Globus pallidus (tissue), 1 donor: ENCODE measurements around the gene DSE.

Source experiments
- DNase-seq: peaks from one replicate; pipeline ENCODE4 v3.0.0-alpha.2; 2015; ENCODE audit warnings: low spot score

DSE gene

DNA sequence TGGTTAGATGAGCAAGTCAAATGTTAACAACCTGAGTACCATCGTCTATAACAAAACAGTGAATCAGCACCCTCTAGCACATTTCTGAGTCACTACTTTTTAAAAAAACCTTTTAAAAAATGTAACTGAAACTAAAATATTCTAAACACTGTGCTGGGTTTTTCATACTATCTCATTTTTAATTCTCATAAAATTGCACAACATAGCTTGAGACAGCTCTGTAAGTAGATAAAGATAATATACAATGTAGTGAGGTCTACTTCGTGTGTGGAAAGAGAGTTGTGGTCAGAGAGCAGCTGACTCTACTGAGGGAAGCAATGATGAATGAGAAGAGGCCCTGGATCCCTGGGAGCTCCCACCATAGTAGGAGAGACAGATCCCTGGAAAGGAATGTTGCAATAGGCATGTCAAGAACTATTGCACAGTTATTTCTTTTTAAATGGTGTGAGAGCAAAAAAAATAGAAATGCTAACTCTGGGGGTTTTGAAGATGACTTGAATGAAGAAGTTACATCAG is 76.8 kb downstream of the DSE start:
- DNase-seq: no peak

GRCh38 chr6:116449565-116449964 is 78.8 kb downstream of the DSE start:
- DNase-seq: no peak

DNA sequence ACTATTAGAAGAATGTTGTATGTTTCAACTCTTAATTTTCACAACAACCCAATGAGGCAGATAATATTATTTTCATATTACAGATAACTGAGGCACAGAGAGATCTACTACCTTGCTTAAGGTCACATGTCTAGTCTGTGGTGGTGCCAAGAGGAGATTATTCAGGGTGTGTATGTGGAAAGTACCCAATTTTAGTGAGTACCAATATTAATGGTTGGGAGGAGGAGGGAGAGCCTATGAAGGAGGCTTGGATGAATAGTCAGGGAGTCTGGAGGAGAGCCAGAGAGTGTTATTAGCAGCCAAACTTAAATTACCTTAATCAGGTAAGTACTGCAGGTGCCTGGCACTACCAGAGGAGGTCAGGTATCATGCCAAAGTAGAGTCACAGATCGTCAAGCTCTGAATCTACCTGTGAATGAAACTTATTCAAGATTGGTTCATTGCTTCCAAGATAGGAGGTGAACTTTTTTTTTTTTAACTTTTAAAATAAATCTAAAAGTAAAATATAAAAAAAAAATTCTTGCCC is 79.5 kb downstream of the DSE start:
- no peak for DNase-seq

DNA sequence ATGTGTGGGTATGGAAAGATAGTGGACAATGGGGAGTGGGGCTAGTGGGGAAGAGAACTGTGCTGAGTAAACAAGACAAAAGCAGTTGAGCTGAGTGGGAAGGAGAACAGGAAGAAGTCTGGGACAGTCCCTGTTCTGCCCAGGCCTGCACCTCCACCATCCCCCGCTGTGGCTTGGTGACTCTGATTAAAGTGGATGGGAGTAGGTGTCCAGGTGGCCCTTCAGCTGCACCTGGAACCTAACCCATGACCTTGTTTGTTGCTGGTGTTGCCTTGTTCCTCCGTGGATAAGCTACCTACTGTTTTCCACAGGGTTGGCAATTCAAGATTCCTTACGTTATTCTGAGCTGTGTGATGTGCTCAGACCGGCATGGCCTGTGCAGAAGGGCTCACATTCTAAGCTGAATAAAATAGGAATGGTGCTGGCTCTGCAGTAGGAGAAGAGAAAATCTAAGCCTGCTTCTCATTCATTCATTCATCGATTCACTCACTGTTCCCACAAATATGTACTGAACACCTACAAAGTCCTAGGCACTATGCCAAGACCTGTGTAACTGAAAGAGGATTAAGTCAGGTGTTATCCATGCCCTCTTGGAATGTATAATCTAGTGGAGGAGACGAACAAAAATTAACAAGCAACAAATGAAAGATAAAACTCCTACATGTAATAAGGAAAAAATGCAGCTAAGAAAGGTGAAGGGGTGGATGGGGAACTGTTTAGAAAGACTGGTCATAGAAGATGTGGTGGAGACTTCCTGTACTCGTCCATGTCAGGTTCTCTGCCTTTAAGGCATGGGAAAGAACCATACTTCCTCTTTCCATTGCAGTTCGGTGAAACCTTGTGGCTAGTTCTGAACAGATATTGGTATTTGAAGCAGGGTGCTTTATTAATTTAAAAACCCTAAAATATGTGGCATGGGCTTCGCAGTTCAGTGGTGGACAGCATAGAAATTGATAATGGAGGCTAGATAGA is 80.3 kb downstream of the DSE start:
- DNase-seq: no peak

- no peak for DNase-seq
These were observed 81.2 kb downstream of the DSE start for GRCh38 chr6:116451916-116452315.

DNA sequence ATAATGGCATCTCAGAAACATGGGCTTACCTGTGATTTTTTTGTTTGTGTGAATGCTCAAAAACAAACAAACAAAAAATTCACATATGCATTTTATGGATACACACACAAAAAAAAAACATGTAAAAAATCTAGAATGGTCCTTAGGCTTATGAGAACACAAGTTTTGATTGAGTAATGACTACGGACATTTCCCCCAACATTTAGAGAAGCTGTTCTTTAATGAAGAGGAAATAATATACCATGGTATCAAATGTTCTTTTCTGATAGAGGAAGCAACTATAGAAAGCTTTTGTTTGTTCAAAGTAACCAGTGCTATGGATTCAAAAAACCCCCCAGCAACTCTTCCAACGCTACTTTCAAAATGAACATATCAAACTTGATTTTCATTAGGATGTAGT is 81.8 kb downstream of the DSE start:
- no peak for DNase-seq

GRCh38 chr6:116456106-116456505 is 85.4 kb downstream of the DSE start:
- no peak for DNase-seq

DNA sequence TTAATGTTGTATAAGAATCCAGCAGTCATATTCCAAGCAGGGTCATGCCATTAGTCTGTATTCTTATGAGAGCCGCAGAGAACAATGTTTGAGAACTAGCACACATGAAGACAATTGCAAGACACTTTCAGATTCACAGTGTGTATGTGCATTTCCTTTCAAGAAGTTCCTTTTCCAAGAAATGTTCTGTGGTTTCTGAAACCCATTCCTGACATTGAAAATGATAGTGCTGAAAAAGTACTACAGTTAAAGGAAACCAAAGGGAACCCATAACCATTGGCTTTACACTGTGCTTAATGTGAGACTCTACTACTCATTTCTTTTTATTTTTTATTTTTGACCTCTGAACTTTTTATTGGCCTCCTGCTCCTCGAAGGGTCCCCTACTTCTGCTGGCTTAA is 86.2 kb downstream of the DSE start:
- no peak for DNase-seq

- no peak for DNase-seq
These were observed 87.5 kb downstream of the DSE start for GRCh38 chr6:116458264-116458663.

DNA sequence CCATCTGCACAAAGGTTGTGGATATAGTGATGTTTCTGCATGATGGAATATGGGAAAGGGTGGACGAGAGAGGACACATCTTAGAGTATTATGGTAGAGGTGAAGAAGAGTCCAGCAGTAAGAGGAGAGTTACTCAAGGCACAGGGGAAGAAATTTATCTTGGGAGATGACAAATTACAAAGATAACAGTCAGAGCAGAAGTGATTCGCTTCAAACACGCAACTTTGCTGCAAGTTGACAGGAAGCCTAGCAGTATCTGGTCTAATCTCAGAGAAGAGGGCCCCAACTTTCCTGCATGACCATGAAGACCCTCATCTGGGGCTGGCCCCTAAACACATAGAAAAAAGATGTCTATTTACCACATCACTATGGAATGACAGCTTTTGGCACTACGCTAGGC is 89.2 kb downstream of the DSE start:
- no peak for DNase-seq

- DNase-seq: no peak
These were observed 90.7 kb downstream of the DSE start, which contains the start of gene CALHM6 for GRCh38 chr6:116461331-116461931. Gene CALHM6 (plus strand): TSS chr6:116461375. CDS start chr6:116461930, 555 bp downstream.

DNA sequence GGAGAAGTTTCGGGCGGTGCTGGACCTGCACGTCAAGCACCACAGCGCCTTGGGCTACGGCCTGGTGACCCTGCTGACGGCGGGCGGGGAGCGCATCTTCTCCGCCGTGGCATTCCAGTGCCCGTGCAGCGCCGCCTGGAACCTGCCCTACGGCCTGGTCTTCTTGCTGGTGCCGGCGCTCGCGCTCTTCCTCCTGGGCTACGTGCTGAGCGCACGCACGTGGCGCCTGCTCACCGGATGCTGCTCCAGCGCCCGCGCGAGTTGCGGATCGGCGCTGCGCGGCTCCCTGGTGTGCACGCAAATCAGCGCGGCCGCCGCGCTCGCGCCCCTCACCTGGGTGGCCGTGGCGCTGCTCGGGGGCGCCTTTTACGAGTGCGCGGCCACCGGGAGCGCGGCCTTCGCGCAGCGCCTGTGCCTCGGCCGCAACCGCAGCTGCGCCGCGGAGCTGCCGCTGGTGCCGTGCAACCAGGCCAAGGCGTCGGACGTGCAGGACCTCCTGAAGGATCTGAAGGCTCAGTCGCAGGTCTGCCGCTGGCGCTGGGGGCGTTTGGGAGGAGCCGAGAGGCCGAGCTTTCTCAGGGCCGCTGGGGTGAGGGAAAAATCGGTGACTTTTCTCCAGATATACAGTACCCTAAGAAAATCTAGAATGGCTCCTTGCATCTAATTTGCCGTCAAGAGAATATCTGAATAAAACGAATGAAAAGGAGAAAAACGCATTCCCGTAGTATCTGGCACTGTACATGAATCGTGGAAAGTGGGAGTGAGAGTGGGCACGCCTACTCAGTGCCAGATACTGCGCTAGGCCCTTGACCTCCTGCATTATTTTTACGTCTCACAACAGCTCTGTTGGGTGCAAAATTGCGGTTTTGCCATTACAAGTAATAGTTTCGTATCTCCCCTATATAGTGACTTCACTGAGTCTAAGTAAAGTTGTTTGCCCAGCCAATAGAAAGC is 91.5 kb downstream of the DSE start:
- DNase-seq: no peak

DNA sequence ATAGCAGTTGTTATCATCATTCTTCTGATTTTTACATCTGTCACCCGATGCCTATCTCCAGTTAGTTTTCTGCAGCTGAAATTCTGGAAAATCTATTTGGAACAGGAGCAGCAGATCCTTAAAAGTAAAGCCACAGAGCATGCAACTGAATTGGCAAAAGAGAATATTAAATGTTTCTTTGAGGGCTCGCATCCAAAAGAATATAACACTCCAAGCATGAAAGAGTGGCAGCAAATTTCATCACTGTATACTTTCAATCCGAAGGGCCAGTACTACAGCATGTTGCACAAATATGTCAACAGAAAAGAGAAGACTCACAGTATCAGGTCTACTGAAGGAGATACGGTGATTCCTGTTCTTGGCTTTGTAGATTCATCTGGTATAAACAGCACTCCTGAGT is 92.6 kb downstream of the DSE start:
- no peak for DNase-seq

DNA sequence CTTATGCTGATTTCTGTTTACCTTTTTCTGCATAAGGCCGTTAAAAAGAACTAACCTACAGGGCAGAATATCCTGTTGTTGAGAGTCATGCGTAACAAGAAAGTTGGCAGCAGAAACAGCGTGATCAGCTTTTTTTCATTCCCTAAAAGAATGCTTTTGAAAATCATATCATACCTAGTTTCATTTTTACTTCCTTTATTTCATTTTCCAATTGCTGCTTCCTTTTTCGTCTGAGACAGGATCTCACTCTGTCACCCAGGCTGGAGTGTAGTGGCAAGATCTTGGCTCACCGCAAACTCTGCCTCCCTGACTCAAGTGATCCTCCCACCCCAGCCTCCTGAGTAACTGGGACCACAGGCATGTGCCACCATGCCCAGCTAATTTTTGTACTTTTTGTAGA is 94.5 kb downstream of the DSE start:
- no peak for DNase-seq

DNA sequence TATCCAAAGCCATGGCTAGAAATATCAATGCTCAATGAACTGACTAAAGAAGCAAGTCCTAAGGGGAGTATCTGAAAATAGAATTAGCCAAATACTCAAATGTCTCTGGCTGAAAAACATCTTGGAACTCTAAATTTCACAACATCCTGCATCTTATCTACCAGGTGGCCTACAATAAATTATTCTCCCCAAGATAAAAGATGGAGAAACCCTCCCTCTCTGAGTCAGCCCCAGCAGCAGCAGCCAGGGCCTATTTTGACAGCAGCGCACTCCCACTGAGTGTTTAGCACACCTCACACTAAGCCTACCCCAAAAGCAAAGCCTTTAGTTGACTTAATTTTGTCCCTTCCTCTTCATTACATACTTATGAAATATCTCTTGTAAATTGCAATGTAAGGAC is 96.3 kb downstream of the DSE start:
- DNase-seq: no peak

GRCh38 chr6:116467514-116467913 is 96.8 kb downstream of the DSE start:
- no peak for DNase-seq

- DNase-seq: no peak
These were observed 97.5 kb downstream of the DSE start for GRCh38 chr6:116468293-116468692.

GRCh38 chr6:116471531-116471930 is 100.8 kb downstream of the DSE start:
- no peak for DNase-seq

GRCh38 chr6:116472706-116473105 is 102.0 kb downstream of the DSE start:
- DNase-seq: no peak

DNA sequence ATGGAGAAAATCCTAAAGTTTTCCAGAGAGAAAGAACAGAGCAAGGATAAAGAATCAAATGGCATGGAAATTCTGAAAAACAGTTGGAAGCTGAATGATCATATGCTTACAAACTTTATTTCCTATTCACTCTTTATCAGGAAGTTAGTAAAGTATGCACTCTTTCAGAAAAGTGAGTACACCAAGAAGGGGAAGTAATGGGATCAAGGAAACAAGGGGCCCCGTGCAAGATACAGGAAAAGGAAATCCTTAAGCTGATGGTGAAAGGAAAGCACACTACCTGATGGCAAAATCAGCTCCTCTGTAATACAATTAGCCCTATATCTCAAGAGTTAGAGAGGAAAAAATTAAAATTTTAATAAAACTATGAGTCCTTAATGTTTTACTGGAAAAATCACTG is 104.4 kb downstream of the DSE start:
- no peak for DNase-seq

GRCh38 chr6:116476002-116476678 is 105.4 kb downstream of the DSE start:
- DNase-seq: no peak
